ENCODE results near the gene TGM1. TPM values are rescaled to one million over a fixed set of nuclear protein-coding genes. Genes with fewer than 3 reads are reported as not detected.

Gene TGM1
- 1 to 10 TPM; 1.6 to 6.6 (median 2.6) TPM for polyA plus RNA-seq (ENCODE audit: insufficient read length in 4 of 4)

- no peak for DNase-seq (ENCODE audit: low read depth in 4 of 4, low spot score in 3 of 4)
These were observed at the start of gene TGM1 for GRCh38 chr14:24262821-24263733. TSS of gene TGM1 (minus strand) at chr14:24263177. CDS start at chr14:24262352, 825 bp downstream.

GRCh38 chr14:24311837-24312615 is 49.0 kb upstream of the TGM1 start:
- DNase-seq (ENCODE audit: low read depth in 4 of 4, low spot score in 3 of 4) = no peak

GRCh38 chr14:24310646-24311604 is 47.9 kb upstream of the TGM1 start, which contains the start of gene LTB4R:
TSS of gene LTB4R (plus strand) at chr14:24311502. CDS start at chr14:24315652, 4,150 bp downstream.
- no peak for DNase-seq (ENCODE audit: low read depth in 4 of 4, low spot score in 3 of 4)

- no peak for DNase-seq (ENCODE audit: low read depth in 4 of 4, low spot score in 3 of 4)
These were observed 47.3 kb upstream of the TGM1 start for GRCh38 chr14:24310265-24310645.

- DNase-seq (ENCODE audit: low read depth in 4 of 4, low spot score in 3 of 4) = no peak
These were observed 46.7 kb upstream of the TGM1 start, which contains the start of gene LTB4R2 for GRCh38 chr14:24309538-24310264. TSS of gene LTB4R2 (plus strand) at chr14:24310140. CDS start at chr14:24310665, 525 bp downstream.

- no peak for DNase-seq (ENCODE audit: low read depth in 4 of 4, low spot score in 3 of 4)
These were observed 45.6 kb upstream of the TGM1 start for GRCh38 chr14:24308342-24309124.

- DNase-seq (ENCODE audit: low read depth in 4 of 4, low spot score in 3 of 4) = no peak
These were observed 44.8 kb upstream of the TGM1 start, which contains the start of gene CIDEB for GRCh38 chr14:24307575-24308341. TSS of gene CIDEB (minus strand) at chr14:24307977. CDS start at chr14:24307858, 119 bp downstream.

- DNase-seq (ENCODE audit: low read depth in 4 of 4, low spot score in 3 of 4) = no peak
These were observed 44.2 kb upstream of the TGM1 start for GRCh38 chr14:24307156-24307574.

- no peak for DNase-seq (ENCODE audit: low read depth in 4 of 4, low spot score in 3 of 4)
These were observed 41.0 kb upstream of the TGM1 start for GRCh38 chr14:24304019-24304387.

- DNase-seq (ENCODE audit: low read depth in 4 of 4, low spot score in 3 of 4) = no peak
These were observed 37.5 kb upstream of the TGM1 start for GRCh38 chr14:24300326-24300980.

- peak; percentile 75 to 85 (median 78) for DNase-seq (ENCODE audit: low read depth in 4 of 4, low spot score in 3 of 4)
These were observed 36.5 kb upstream of the TGM1 start, which contains the start of the genes DHRS1 and NOP9 for GRCh38 chr14:24299255-24300191. TSS of gene DHRS1 (minus strand) at chr14:24299780. CDS start at chr14:24299106, 674 bp downstream. TSS of gene NOP9 (plus strand) at chr14:24299850. CDS start at chr14:24299955, 105 bp downstream.

GRCh38 chr14:24298892-24299254 is 35.9 kb upstream of the TGM1 start:
- no peak for DNase-seq (ENCODE audit: low read depth in 4 of 4, low spot score in 3 of 4)

- DNase-seq (ENCODE audit: low read depth in 4 of 4, low spot score in 3 of 4) = no peak
These were observed 34.4 kb upstream of the TGM1 start for GRCh38 chr14:24297190-24297964.

GRCh38 chr14:24296341-24297157 is 33.6 kb upstream of the TGM1 start:
- no peak for DNase-seq (ENCODE audit: low read depth in 4 of 4, low spot score in 3 of 4)

All from left renal pelvis (tissue), 4 donors.